ENCODE data around the gene MB. TPM values are rescaled to one million over a fixed set of nuclear protein-coding genes. Genes with fewer than 3 reads are reported as not detected.

MB gene
- polyA plus RNA-seq, 1 donor from 2014 or later, result not detected

GRCh38 chr22:35587447-35587870 is 29.7 kb downstream of the MB start:
- Mint-ChIP-seq H3K27me3 (peaks cover 3% of the 10 kb centered on the region), H3K36me3 (no peaks in the 10 kb centered on the region), H3K27ac (peak overlapping the region in 1 of 3 donors; percentile 46), H3K4me1 (peaks cover 0 to 3% (median 0%) of the 10 kb centered on the region in 3 donors), H3K9me3 (no peaks in the 10 kb centered on the region), H3K4me3 (no peak overlapping the region)

- Mint-ChIP-seq H3K27me3 (peaks cover 3% of the 10 kb centered on the region), H3K4me3 (no peak overlapping the region), H3K36me3 (no peaks in the 10 kb centered on the region), H3K9me3 (no peaks in the 10 kb centered on the region), H3K27ac (no peak overlapping the region), H3K4me1 (peaks cover 0 to 3% (median 0%) of the 10 kb centered on the region in 3 donors)
These were observed 30.4 kb downstream of the MB start for GRCh38 chr22:35586771-35587170.

GRCh38 chr22:35582861-35583670 is 34.1 kb downstream of the MB start:
- Mint-ChIP-seq H3K36me3 (no peaks in the 10 kb centered on the region), H3K4me1 (peaks cover 0 to 3% (median 0%) of the 10 kb centered on the region in 3 donors), H3K9me3 (no peaks in the 10 kb centered on the region), H3K4me3 (no peak overlapping the region), H3K27ac (no peak overlapping the region), H3K27me3 (no peaks in the 10 kb centered on the region)

GRCh38 chr22:35582218-35582860 is 34.8 kb downstream of the MB start:
- no peaks in the 10 kb centered on the region for H3K36me3 Mint-ChIP-seq

GRCh38 chr22:35581023-35581413 is 36.1 kb downstream of the MB start:
- no peaks in the 10 kb centered on the region for H3K36me3 Mint-ChIP-seq
- no peak overlapping the region for H3K27ac Mint-ChIP-seq
- peaks cover 0 to 3% (median 0%) of the 10 kb centered on the region in 3 donors for H3K4me1 Mint-ChIP-seq
- H3K4me3 Mint-ChIP-seq, result no peak overlapping the region
- H3K9me3 Mint-ChIP-seq, result no peaks in the 10 kb centered on the region
- H3K27me3 Mint-ChIP-seq, result no peaks in the 10 kb centered on the region

More at GRCh38 chr22:35582218-35582860, 34.8 kb downstream of the MB start:
- Mint-ChIP-seq H3K4me3 (no peak overlapping the region), H3K4me1 (peaks cover 0 to 3% (median 0%) of the 10 kb centered on the region in 3 donors), H3K27ac (peak overlapping the region in 1 of 3 donors; percentile 31), H3K27me3 (no peaks in the 10 kb centered on the region), H3K9me3 (no peaks in the 10 kb centered on the region)

- Mint-ChIP-seq H3K27ac (no peak overlapping the region), H3K36me3 (no peaks in the 10 kb centered on the region), H3K9me3 (no peaks in the 10 kb centered on the region), H3K4me3 (no peak overlapping the region), H3K4me1 (peaks cover 0 to 3% (median 0%) of the 10 kb centered on the region in 3 donors), H3K27me3 (peaks cover 2% of the 10 kb centered on the region)
These were observed 36.6 kb downstream of the MB start for GRCh38 chr22:35580351-35581022.

GRCh38 chr22:35578836-35579575 is 38.1 kb downstream of the MB start:
- no peak overlapping the region for H3K4me3 Mint-ChIP-seq
- peaks cover 2% of the 10 kb centered on the region for H3K27me3 Mint-ChIP-seq
- no peaks in the 10 kb centered on the region for H3K36me3 Mint-ChIP-seq
- peaks cover 0 to 3% (median 0%) of the 10 kb centered on the region in 3 donors for H3K4me1 Mint-ChIP-seq
- no peaks in the 10 kb centered on the region for H3K9me3 Mint-ChIP-seq
- H3K27ac Mint-ChIP-seq, result peak overlapping the region in 1 of 3 donors; percentile 48

- Mint-ChIP-seq H3K9me3 (no peaks in the 10 kb centered on the region), H3K4me3 (no peak overlapping the region), H3K36me3 (no peaks in the 10 kb centered on the region), H3K27ac (peak overlapping the region in 1 of 3 donors; percentile 20), H3K27me3 (peaks cover 7% of the 10 kb centered on the region), H3K4me1 (peaks cover 0 to 1% (median 0%) of the 10 kb centered on the region in 3 donors)
These were observed 39.1 kb downstream of the MB start for GRCh38 chr22:35577799-35578659.

- H3K4me1 Mint-ChIP-seq, result no peaks in the 10 kb centered on the region
- peaks cover 7% of the 10 kb centered on the region for H3K27me3 Mint-ChIP-seq
- no peaks in the 10 kb centered on the region for H3K9me3 Mint-ChIP-seq
- no peak overlapping the region for H3K4me3 Mint-ChIP-seq
- H3K27ac Mint-ChIP-seq, result peak overlapping the region in 1 of 3 donors; percentile 31
- H3K36me3 Mint-ChIP-seq, result no peaks in the 10 kb centered on the region
These were observed 40.5 kb downstream of the MB start for GRCh38 chr22:35576671-35577070.

- Mint-ChIP-seq H3K4me3 (no peak overlapping the region), H3K4me1 (no peaks in the 10 kb centered on the region), H3K9me3 (no peaks in the 10 kb centered on the region), H3K36me3 (no peaks in the 10 kb centered on the region), H3K27me3 (peaks cover 7% of the 10 kb centered on the region), H3K27ac (no peak overlapping the region)
These were observed 41.9 kb downstream of the MB start for GRCh38 chr22:35575116-35575748.

- no peak overlapping the region for H3K27ac Mint-ChIP-seq
- H3K27me3 Mint-ChIP-seq, result peaks cover 7% of the 10 kb centered on the region
- no peak overlapping the region for H3K4me3 Mint-ChIP-seq
- no peaks in the 10 kb centered on the region for H3K9me3 Mint-ChIP-seq
- no peaks in the 10 kb centered on the region for H3K4me1 Mint-ChIP-seq
- H3K36me3 Mint-ChIP-seq, result no peaks in the 10 kb centered on the region
These were observed 44.6 kb downstream of the MB start for GRCh38 chr22:35572556-35572955.

GRCh38 chr22:35570686-35571194 is 46.4 kb downstream of the MB start:
- no peak overlapping the region for H3K4me3 Mint-ChIP-seq
- H3K36me3 Mint-ChIP-seq, result no peaks in the 10 kb centered on the region
- H3K9me3 Mint-ChIP-seq, result no peaks in the 10 kb centered on the region
- peak overlapping the region in 1 of 3 donors; percentile 41 for H3K27ac Mint-ChIP-seq
- peaks cover 6% of the 10 kb centered on the region for H3K27me3 Mint-ChIP-seq
- no peaks in the 10 kb centered on the region for H3K4me1 Mint-ChIP-seq

- Mint-ChIP-seq H3K4me3 (no peak overlapping the region), H3K9me3 (no peaks in the 10 kb centered on the region), H3K27me3 (peaks cover 5% of the 10 kb centered on the region), H3K4me1 (no peaks in the 10 kb centered on the region), H3K27ac (no peak overlapping the region), H3K36me3 (no peaks in the 10 kb centered on the region)
These were observed 47.2 kb downstream of the MB start for GRCh38 chr22:35569916-35570315.
